ENCODE measurements around the gene DDX47. TPM values are rescaled to one million over a fixed set of nuclear protein-coding genes. Genes with fewer than 3 reads are reported as not detected.

Gene DDX47
- total and polyA plus RNA-seq, 2 experiments from 2014 or later: 54.0 to 90.8 TPM

- TF ChIP-seq POLR2AphosphoS5 (IDR thresholded peaks at IDR 0.05; ENCODE audit: low read depth) (peak; percentile 82), NANOG (IDR thresholded peaks at IDR 0.05; ENCODE audit: borderline replicate concordance) (no peak)
- Histone ChIP-seq H3K36me3 (ENCODE audit: insufficient read depth) (no peaks in the 10 kb centered on the region), H3K4me3 (peak overlapping the region; percentile 63), H3F3A (replicated peaks; ENCODE audit: low read depth) (peaks cover 6% of the 10 kb centered on the region; the same call in 1 of the 2 replicates), H3K79me2 (replicated peaks; ENCODE audit: insufficient read depth) (no peaks in the 10 kb centered on the region), H3K4me1 (ENCODE audit: insufficient read depth) (peaks cover 15% of the 10 kb centered on the region), H3K27ac (ENCODE audit: low read depth) (no peak overlapping the region), H2AFZ (peak overlapping the region; percentile 98), H3K4me2 (peak overlapping the region; percentile 85), H3K27me3 (ENCODE audit: insufficient read depth) (peaks cover 31% of the 10 kb centered on the region), H3K9me2 (ENCODE audit: insufficient read depth) (peaks cover 9% of the 10 kb centered on the region; the same call in 1 of the 2 replicates), H4K20me1 (replicated peaks; ENCODE audit: insufficient read depth) (no peaks in the 10 kb centered on the region)
- Mint-ChIP-seq H3K27ac (no peak overlapping the region), H3K4me1 (peaks cover 35% of the 10 kb centered on the region), H3K27me3 (ENCODE audit: insufficient read depth, low read depth, poor library complexity) (peaks cover 38% of the 10 kb centered on the region), H3K4me3 (peak overlapping the region; percentile 70), H3K9me3 (peaks cover 9% of the 10 kb centered on the region; the same call in 1 of the 3 replicates), H3K36me3 (ENCODE audit: low read depth) (peaks cover 4% of the 10 kb centered on the region; the same call in 2 of the 3 replicates)
- peak; percentile 86 for DNase-seq (ENCODE audit: low spot score)
- ATAC-seq: peak; percentile 86
These were observed 26.2 kb upstream of the DDX47 start for GRCh38 chr12:12786706-12787601.

GRCh38 chr12:12788131-12788530, 25.0 kb upstream of the DDX47 start:
- H3K27ac Mint-ChIP-seq: no peak overlapping the region
- Histone ChIP-seq H3K27ac (ENCODE audit: low read depth) (no peak overlapping the region), H3K27me3 (ENCODE audit: insufficient read depth) (peaks cover 31% of the 10 kb centered on the region), H3K9me2 (ENCODE audit: insufficient read depth) (peaks cover 9% of the 10 kb centered on the region; the same call in 1 of the 2 replicates), H4K20me1 (replicated peaks; ENCODE audit: insufficient read depth) (no peaks in the 10 kb centered on the region), H3K4me1 (ENCODE audit: insufficient read depth) (peaks cover 15% of the 10 kb centered on the region), H2AFZ (no peak overlapping the region), H3K36me3 (ENCODE audit: insufficient read depth) (no peaks in the 10 kb centered on the region), H3K4me2 (no peak overlapping the region), H3F3A (replicated peaks; ENCODE audit: low read depth) (peaks cover 6% of the 10 kb centered on the region; the same call in 1 of the 2 replicates), H3K4me3 (no peak overlapping the region), H3K79me2 (replicated peaks; ENCODE audit: insufficient read depth) (no peaks in the 10 kb centered on the region)
- no peak overlapping the region for H3K4me3 Mint-ChIP-seq
- H3K4me1 Mint-ChIP-seq: peaks cover 35% of the 10 kb centered on the region
- H3K27me3 Mint-ChIP-seq (ENCODE audit: insufficient read depth, low read depth, poor library complexity): peaks cover 38% of the 10 kb centered on the region
- no peak for ATAC-seq
- H3K36me3 Mint-ChIP-seq (ENCODE audit: low read depth): peaks cover 4% of the 10 kb centered on the region; the same call in 2 of the 3 replicates
- no peak for DNase-seq (ENCODE audit: low spot score)
- peaks cover 9% of the 10 kb centered on the region; the same call in 1 of the 3 replicates for H3K9me3 Mint-ChIP-seq
- no peak for TF ChIP-seq CTCF (conservative IDR thresholded peaks at IDR 0.05; ENCODE audit: low read depth in 2 of 2)
- no peak for TF ChIP-seq EZH2phosphoT487 (IDR thresholded peaks at IDR 0.05; ENCODE audit: unreplicated experiment)
- TF ChIP-seq NANOG (IDR thresholded peaks at IDR 0.05; ENCODE audit: borderline replicate concordance): no peak
- TF ChIP-seq ETS1 (IDR thresholded peaks at IDR 0.05): no peak
- no peak for TF ChIP-seq JUNB (IDR thresholded peaks at IDR 0.05; ENCODE audit: unreplicated experiment)
- no peak for TF ChIP-seq REST (IDR thresholded peaks at IDR 0.05; ENCODE audit: unreplicated experiment)
- TF ChIP-seq STAT1 (IDR thresholded peaks at IDR 0.05; ENCODE audit: unreplicated experiment): no peak

Measured in GM23338 (cell line).